Trophoblast cell (in vitro differentiated cells and primary cell): ENCODE data around the gene MKLN1.

Experiments
- DNase-seq, 2 donors: peaks; one replicate each; pipeline ENCODE4 v3.0.0-alpha.2; 2016
- H2AFZ ChIP-seq: 2 replicates; pipeline ENCODE4 v1.6.1; 2013; ENCODE audit warnings: low read length, moderate library complexity, mild to moderate bottlenecking; ENCODE audit not compliant: insufficient read depth, poor library complexity
- H2AK5ac ChIP-seq: 2 replicates; pipeline ENCODE4 v1.6.1; 2013; ENCODE audit warnings: mild to moderate bottlenecking, low read length
- H2BK120ac ChIP-seq: 2 replicates; pipeline ENCODE4 v1.6.1; 2013; ENCODE audit warnings: low read length, mild to moderate bottlenecking, moderate library complexity; ENCODE audit not compliant: insufficient read depth, poor library complexity
- H2BK12ac ChIP-seq: 2 replicates; pipeline ENCODE4 v1.6.1; 2013; ENCODE audit warnings: mild to moderate bottlenecking, low read length, moderate library complexity
- H2BK5ac ChIP-seq: 2 replicates; pipeline ENCODE4 v1.6.1; 2013; ENCODE audit warnings: low read length, low read depth, moderate library complexity, mild to moderate bottlenecking; ENCODE audit not compliant: poor library complexity
- H3K14ac ChIP-seq: 2 replicates; pipeline ENCODE4 v1.6.1; 2013; ENCODE audit warnings: mild to moderate bottlenecking, low read length
- H3K18ac ChIP-seq: 2 replicates; pipeline ENCODE4 v1.6.1; 2013; ENCODE audit warnings: mild to moderate bottlenecking, low read length
- H3K23ac ChIP-seq: 2 replicates; pipeline ENCODE4 v1.6.1; 2013; ENCODE audit warnings: low read length
- H3K27ac ChIP-seq: 2 replicates; pipeline ENCODE4 v1.5.1; 2013; ENCODE audit warnings: low read depth, mild to moderate bottlenecking, inconsistent platforms, low read length, moderate library complexity
- H3K27me3 ChIP-seq: 2 replicates; pipeline ENCODE4 v1.6.1; 2013; ENCODE audit warnings: inconsistent platforms, mild to moderate bottlenecking, low read length, moderate library complexity; ENCODE audit not compliant: insufficient read depth
- H3K36me3 ChIP-seq, 2 experiments: 1 replicate in 1 of 2; 2 replicates in 1 of 2; pipeline ENCODE4 v1.6.1; 2013; ENCODE audit warnings: low read length in 2 of 2, mild to moderate bottlenecking in 2 of 2, moderate library complexity in 1 of 2; ENCODE audit not compliant: insufficient read depth in 2 of 2, control insufficient read depth in 1 of 2
- H3K4ac ChIP-seq: 2 replicates; pipeline ENCODE4 v1.6.1; 2013; ENCODE audit warnings: low read depth, mild to moderate bottlenecking, low read length, moderate library complexity
- H3K4me1 ChIP-seq, 2 experiments: 1 replicate in 1 of 2; 2 replicates in 1 of 2; pipeline ENCODE4 v1.6.1; 2013; ENCODE audit warnings: low read length in 2 of 2, mild to moderate bottlenecking in 2 of 2, moderate library complexity in 1 of 2; ENCODE audit not compliant: insufficient read depth in 2 of 2, control insufficient read depth in 1 of 2
- H3K4me2 ChIP-seq: 2 replicates; pipeline ENCODE4 v1.6.1; 2013; ENCODE audit warnings: inconsistent platforms, mild to moderate bottlenecking, low read length, moderate library complexity
- H3K4me3 ChIP-seq: 2 replicates; pipeline ENCODE4 v1.5.1; 2013; ENCODE audit warnings: mild to moderate bottlenecking, low read depth, low read length, inconsistent platforms
- H3K79me1 ChIP-seq: one replicate; pipeline ENCODE4 v1.6.1; 2013; ENCODE audit warnings: low read length
- H3K79me2 ChIP-seq: 2 replicates; pipeline ENCODE4 v1.6.1; 2013; ENCODE audit warnings: low read length, mild to moderate bottlenecking; ENCODE audit not compliant: control insufficient read depth, insufficient read depth, poor library complexity
- H3K9ac ChIP-seq: 2 replicates; pipeline ENCODE4 v1.6.1; 2013; ENCODE audit warnings: mild to moderate bottlenecking, low read length
- H3K9me3 ChIP-seq: 2 replicates; pipeline ENCODE4 v1.6.1; 2013; ENCODE audit warnings: low read depth, mild to moderate bottlenecking, control low read depth, inconsistent platforms, low read length; ENCODE audit not compliant: insufficient read depth
- H4K12ac ChIP-seq: 2 replicates; pipeline ENCODE4 v1.6.1; 2013; ENCODE audit warnings: low read depth, mild to moderate bottlenecking, low read length, moderate library complexity
- H4K8ac ChIP-seq: 2 replicates; pipeline ENCODE4 v1.6.1; 2013; ENCODE audit warnings: low read depth, mild to moderate bottlenecking, low read length, moderate library complexity
- H4K91ac ChIP-seq: one replicate; pipeline ENCODE4 v1.6.1; 2013; ENCODE audit warnings: low read depth, mild to moderate bottlenecking, low read length, moderate library complexity
- WGBS: extraction: QIAGEN DNeasy Blood & Tissue Kit; methylation state at CpG from one replicate; pipeline ENCODE4 v1.1.7; 2013; ENCODE audit warnings: missing lambda C conversion rate; ENCODE audit not compliant: insufficient read length, insufficient coverage; ENCODE audit errors: extremely low coverage; 5-methylcytosine and 5-hydroxymethylcytosine counted together

MKLN1 gene

GRCh38 chr7:131454498-131454897 lies 126.8 kb downstream of the MKLN1 start:
- Histone ChIP-seq H3K36me3 (peaks cover 0 to 3% of the 10 kb centered on the region in 2 experiments), H2BK5ac (no peak overlapping the region), H4K91ac (no peak overlapping the region), H3K14ac (no peak overlapping the region), H3K18ac (no peak overlapping the region), H2AK5ac (no peak overlapping the region), H3K9ac (no peak overlapping the region), H3K9me3 (no peaks in the 10 kb centered on the region), H2BK120ac (no peak overlapping the region), H3K23ac (no peak overlapping the region), H3K4me2 (no peak overlapping the region), H3K79me2 (no peaks in the 10 kb centered on the region), H4K8ac (no peak overlapping the region), H3K27me3 (no peaks in the 10 kb centered on the region), H3K4me3 (no peak overlapping the region), H3K27ac (no peak overlapping the region), H3K4ac (no peak overlapping the region), H4K12ac (no peak overlapping the region), H2AFZ (no peak overlapping the region), H3K4me1 (no peaks in the 10 kb centered on the region), H3K79me1 (no peaks in the 10 kb centered on the region), H2BK12ac (no peak overlapping the region)
- no peak for DNase-seq
- WGBS: no CpG with 5 or more reads among the region's 1 CpG

GRCh38 chr7:131455001-131455400 lies 127.3 kb downstream of the MKLN1 start:
- Histone ChIP-seq H3K4me2 (no peak overlapping the region), H3K4me3 (no peak overlapping the region), H3K4me1 (no peaks in the 10 kb centered on the region), H4K12ac (no peak overlapping the region), H3K9ac (no peak overlapping the region), H4K91ac (no peak overlapping the region), H3K79me1 (no peaks in the 10 kb centered on the region), H4K8ac (no peak overlapping the region), H3K18ac (no peak overlapping the region), H3K14ac (no peak overlapping the region), H2BK12ac (no peak overlapping the region), H3K4ac (no peak overlapping the region), H2BK5ac (no peak overlapping the region), H3K36me3 (peaks cover 0 to 3% of the 10 kb centered on the region in 2 experiments), H2AFZ (no peak overlapping the region), H3K79me2 (no peaks in the 10 kb centered on the region), H2BK120ac (no peak overlapping the region), H3K23ac (no peak overlapping the region), H2AK5ac (no peak overlapping the region), H3K27me3 (no peaks in the 10 kb centered on the region), H3K9me3 (no peaks in the 10 kb centered on the region), H3K27ac (no peak overlapping the region)
- whole genome bisulfite sequencing: no CpG with 5 or more reads among the region's 2 CpGs
- no peak for DNase-seq

GRCh38 chr7:131455546-131455945 lies 127.9 kb downstream of the MKLN1 start:
- DNase-seq: no peak
- Histone ChIP-seq H2BK12ac (no peak overlapping the region), H3K36me3 (peaks cover 0 to 3% of the 10 kb centered on the region in 2 experiments), H4K8ac (no peak overlapping the region), H3K4me3 (no peak overlapping the region), H3K23ac (no peak overlapping the region), H3K79me1 (no peaks in the 10 kb centered on the region), H3K27ac (no peak overlapping the region), H3K79me2 (no peaks in the 10 kb centered on the region), H2AK5ac (no peak overlapping the region), H3K4ac (no peak overlapping the region), H2BK5ac (no peak overlapping the region), H2AFZ (no peak overlapping the region), H3K4me1 (no peaks in the 10 kb centered on the region), H3K14ac (no peak overlapping the region), H3K27me3 (no peaks in the 10 kb centered on the region), H4K12ac (no peak overlapping the region), H3K18ac (no peak overlapping the region), H3K4me2 (no peak overlapping the region), H2BK120ac (no peak overlapping the region), H3K9me3 (no peaks in the 10 kb centered on the region), H4K91ac (no peak overlapping the region), H3K9ac (no peak overlapping the region)
- WGBS: no CpG with 5 or more reads among the region's 7 CpGs

- Histone ChIP-seq H3K79me1 (no peaks in the 10 kb centered on the region), H4K91ac (no peak overlapping the region), H2BK120ac (no peak overlapping the region), H3K27ac (no peak overlapping the region), H2BK5ac (no peak overlapping the region), H2AK5ac (no peak overlapping the region), H3K4me1 (no peaks in the 10 kb centered on the region), H3K79me2 (no peaks in the 10 kb centered on the region), H3K4me3 (no peak overlapping the region), H2BK12ac (no peak overlapping the region), H3K4ac (no peak overlapping the region), H3K9me3 (no peaks in the 10 kb centered on the region), H3K4me2 (no peak overlapping the region), H4K12ac (no peak overlapping the region), H3K36me3 (peaks cover 0 to 3% of the 10 kb centered on the region in 2 experiments), H3K9ac (no peak overlapping the region), H4K8ac (no peak overlapping the region), H3K18ac (no peak overlapping the region), H2AFZ (no peak overlapping the region), H3K23ac (no peak overlapping the region), H3K14ac (no peak overlapping the region), H3K27me3 (no peaks in the 10 kb centered on the region)
- no CpG with 5 or more reads among the region's 3 CpGs for WGBS
- no peak for DNase-seq
Observed at GRCh38 chr7:131456338-131456737, 128.7 kb downstream of the MKLN1 start.
